H1 (cell line): Measurements from ENCODE around the gene EWSR1. TPM values are rescaled to one million over a fixed set of nuclear protein-coding genes. Genes with fewer than 3 reads are reported as not detected.
A peak's percentile ranks its signal among the peaks of the same experiment; 100 is the strongest.

Experiments used
- CTCF ChIA-PET: fragments of 300-600 bp; sonication (Branson Sonifier 250); formaldehyde crosslinking; loops from one replicate; lab custom pipeline; 2021; ENCODE audit not compliant: partially characterized antibody; lab: Charles Lee
- POLR2A ChIA-PET: fragments of 300-600 bp; sonication (Branson Sonifier 250); formaldehyde crosslinking; loops from one replicate; lab custom pipeline; 2021; ENCODE audit warnings: inconsistent platforms; ENCODE audit not compliant: partially characterized antibody; lab: Charles Lee
- DNase-seq, 2 experiments: peaks; one replicate each; pipeline versions ENCODE4 v3.0.0 to v3.0.0-alpha.2; 2010 to 2022; ENCODE audit warnings: low spot score in 2 of 2, low read depth in 1 of 2, mixed read lengths in 1 of 2
- FAIRE-seq: peaks from 2 replicates; lab custom pipeline; 2011; peaks lifted over from hg19 to GRCh38; lab: Jason Lieb, UNC
- H2AFZ ChIP-seq: 2 replicates; pipeline ENCODE4 v1.8.1; 2012; ENCODE audit warnings: low read length, inconsistent platforms
- H2AK5ac ChIP-seq: 2 replicates; pipeline ENCODE4 v1.6.1; 2013; ENCODE audit warnings: low read depth, low read length
- H2BK120ac ChIP-seq: replicated peaks from 2 replicates; pipeline ENCODE3; 2013; ENCODE audit warnings: low read depth, low read length, inconsistent platforms
- H2BK12ac ChIP-seq: 2 replicates; pipeline ENCODE4 v1.6.1; 2013; ENCODE audit warnings: low read depth, low read length
- H2BK15ac ChIP-seq: 2 replicates; pipeline ENCODE4 v1.6.1; 2013; ENCODE audit warnings: low read length
- H2BK20ac ChIP-seq: 2 replicates; pipeline ENCODE4 v1.6.1; 2013; ENCODE audit warnings: low read length
- H2BK5ac ChIP-seq: 2 replicates; pipeline ENCODE4 v1.6.1; 2013; ENCODE audit warnings: low read depth, low read length
- H3K14ac ChIP-seq: 2 replicates; pipeline ENCODE4 v1.6.1; 2013; ENCODE audit warnings: inconsistent platforms; ENCODE audit not compliant: insufficient read length
- H3K18ac ChIP-seq: 2 replicates; pipeline ENCODE4 v1.6.1; 2013; ENCODE audit warnings: low read length; ENCODE audit errors: extremely low read depth
- H3K23ac ChIP-seq: 2 replicates; pipeline ENCODE4 v1.6.1; 2013; ENCODE audit warnings: inconsistent platforms; ENCODE audit not compliant: insufficient read length
- H3K23me2 ChIP-seq: 2 replicates; pipeline ENCODE4 v1.6.1; 2013; ENCODE audit warnings: low read depth, low read length
- H3K27ac ChIP-seq: 2 replicates; pipeline ENCODE4 v1.6.1; 2011; ENCODE audit warnings: low read depth, low read length, inconsistent platforms
- H3K27me3 ChIP-seq, 4 experiments: replicated peaks in 1 of 4; 1 replicate in 1 of 4; 2 replicates in 3 of 4; pipeline versions ENCODE4 v1.6.1 to v1.8.1; 2011 to 2013; ENCODE audit warnings: low read length in 3 of 4, mild to moderate bottlenecking in 3 of 4, inconsistent platforms in 2 of 4, mixed read lengths in 2 of 4, moderate library complexity in 1 of 4; ENCODE audit not compliant: control insufficient read depth in 3 of 4, insufficient read depth in 3 of 4; ENCODE audit errors: extremely low read depth in 1 of 4
- H3K36me3 ChIP-seq, 4 experiments: 2 replicates each; pipeline versions ENCODE4 v1.6.1 to v1.8.1; 2011 to 2013; ENCODE audit warnings: mild to moderate bottlenecking in 4 of 4, low read length in 3 of 4, moderate library complexity in 2 of 4, control low read depth in 1 of 4, inconsistent platforms in 1 of 4; ENCODE audit not compliant: insufficient read depth in 4 of 4, control insufficient read depth in 2 of 4
- H3K4ac ChIP-seq: replicated peaks from 2 replicates; pipeline ENCODE3; 2013; ENCODE audit warnings: low read length, low read depth, mixed read lengths, inconsistent platforms; ENCODE audit not compliant: insufficient read length
- H3K4me1 ChIP-seq, 4 experiments: replicated peaks in 1 of 4; 1 replicate in 1 of 4; 2 replicates in 3 of 4; pipeline versions ENCODE4 v1.6.1 to v1.8.1; 2011 to 2013; ENCODE audit warnings: low read length in 3 of 4, inconsistent platforms in 2 of 4, mixed read lengths in 1 of 4; ENCODE audit not compliant: insufficient read depth in 4 of 4, control insufficient read depth in 3 of 4
- H3K4me2 ChIP-seq, 2 experiments: 2 replicates each; pipeline versions ENCODE4 v1.6.1 to v1.8.1; 2011 to 2013; ENCODE audit warnings: low read depth in 2 of 2, low read length in 2 of 2, control low read depth in 1 of 2, inconsistent platforms in 1 of 2, mild to moderate bottlenecking in 1 of 2; ENCODE audit not compliant: insufficient read depth in 1 of 2
- H3K4me3 ChIP-seq, 4 experiments: fragments of 200-600, 300-600 bp in 1 of 4; sonication (generic), shearing (Covaris generic), sonication (Bioruptor Twin) in 1 of 4; 2 replicates each; pipeline versions ENCODE4 v1.5.1 to v1.8.1; 2011 to 2016; ENCODE audit warnings: low read length in 4 of 4, low read depth in 3 of 4, control low read depth in 2 of 4, inconsistent platforms in 2 of 4, mild to moderate bottlenecking in 2 of 4, mixed read lengths in 1 of 4, moderate library complexity in 1 of 4; ENCODE audit not compliant: insufficient read depth in 2 of 4; ENCODE audit errors: extremely low read depth in 1 of 4
- H3K56ac ChIP-seq: replicated peaks from 2 replicates; pipeline ENCODE3; 2013; ENCODE audit warnings: low read depth, mild to moderate bottlenecking, mixed read lengths, low read length, inconsistent platforms; ENCODE audit not compliant: insufficient read length
- H3K79me1 ChIP-seq: 2 replicates; pipeline ENCODE4 v1.6.1; 2013; ENCODE audit warnings: low read depth, low read length, control low read depth
- H3K79me2 ChIP-seq, 2 experiments: 2 replicates each; pipeline versions ENCODE4 v1.6.1 to v1.8.1; 2012 to 2013; ENCODE audit warnings: low read length in 2 of 2, mild to moderate bottlenecking in 2 of 2, inconsistent platforms in 1 of 2; ENCODE audit not compliant: insufficient read depth in 2 of 2, control insufficient read depth in 1 of 2
- H3K9ac ChIP-seq, 4 experiments: replicated peaks in 1 of 4; 1 replicate in 1 of 4; 2 replicates in 3 of 4; pipeline versions ENCODE4 v1.6.1 to v1.8.1; 2011 to 2013; ENCODE audit warnings: low read depth in 3 of 4, low read length in 3 of 4, control low read depth in 2 of 4, mild to moderate bottlenecking in 2 of 4, moderate library complexity in 2 of 4, inconsistent platforms in 1 of 4; ENCODE audit errors: extremely low read depth in 1 of 4
- H3K9me3 ChIP-seq, 2 experiments: 2 replicates each; pipeline versions ENCODE4 v1.6.1 to v1.8.1; 2012 to 2013; ENCODE audit warnings: mild to moderate bottlenecking in 2 of 2, moderate library complexity in 2 of 2, control low read depth in 1 of 2, inconsistent platforms in 1 of 2, low read depth in 1 of 2, low read length in 1 of 2, mixed read lengths in 1 of 2; ENCODE audit not compliant: insufficient read depth in 2 of 2
- H4K20me1 ChIP-seq, 2 experiments: replicated peaks in 1 of 2; 2 replicates each; pipeline versions ENCODE3 to v1.8.1; 2011 to 2013; ENCODE audit warnings: inconsistent platforms in 2 of 2, low read length in 2 of 2, mild to moderate bottlenecking in 1 of 2; ENCODE audit not compliant: insufficient read depth in 2 of 2, control insufficient read depth in 1 of 2
- H4K5ac ChIP-seq: 2 replicates; pipeline ENCODE4 v1.6.1; 2013; ENCODE audit warnings: low read length, low read depth, mixed read lengths, inconsistent platforms; ENCODE audit not compliant: insufficient read length
- H4K8ac ChIP-seq: 2 replicates; pipeline ENCODE4 v1.8.0; 2013; ENCODE audit warnings: mild to moderate bottlenecking, moderate library complexity, low read length, inconsistent platforms; ENCODE audit not compliant: insufficient read depth; ENCODE audit errors: extremely low read depth
- H4K91ac ChIP-seq: replicated peaks from 2 replicates; pipeline ENCODE3; 2013; ENCODE audit warnings: low read length, mixed read lengths, inconsistent platforms; ENCODE audit not compliant: insufficient read length
- CBX5 ChIP-seq: fragments of 300-800, 300-1000 bp; sonication (generic); IDR thresholded peaks from 2 replicates; pipeline ENCODE4 v1.7.1; 2016; ENCODE audit warnings: antibody characterized with exemption, low read length, low read depth
- NRF1 ChIP-seq: IDR thresholded peaks from 2 replicates; pipeline ENCODE4 v1.6.1; 2011; ENCODE audit warnings: mild to moderate bottlenecking, low read depth, low read length, improper control_type of control experiment
- POLR2AphosphoS5 ChIP-seq: IDR thresholded peaks from 2 replicates; pipeline ENCODE4 v1.6.1; 2011; ENCODE audit warnings: low read depth, low read length
- RFX5 ChIP-seq: IDR thresholded peaks from 2 replicates; pipeline ENCODE4 v1.6.1; 2011; ENCODE audit warnings: low read depth, low read length, improper control_type of control experiment, borderline replicate concordance
- SAP30 ChIP-seq: fragments of 300-600 bp; sonication (generic); IDR thresholded peaks from 2 replicates; pipeline ENCODE4 v1.7.1; 2012; ENCODE audit warnings: low read length, moderate library complexity, mild to moderate bottlenecking, inconsistent platforms; ENCODE audit not compliant: insufficient read depth, insufficient replicate concordance
- SUZ12 ChIP-seq: fragments of 200-600 bp; sonication (generic); IDR thresholded peaks from 2 replicates; pipeline ENCODE4 v1.6.1; 2012; ENCODE audit warnings: mild to moderate bottlenecking, inconsistent platforms, low read length, moderate library complexity, mixed read lengths
- whole genome bisulfite sequencing, 2 experiments: shearing (Covaris generic) in 1 of 2; methylation state at CpG; one replicate each; pipeline versions ENCODE4 v1.1.6 to v1.1.7; 2013 to 2015; ENCODE audit warnings: low lambda C conversion rate in 2 of 2, mixed read lengths in 2 of 2, inconsistent platforms in 1 of 2, low coverage in 1 of 2, missing lambda C conversion rate in 1 of 2; ENCODE audit not compliant: insufficient replicate concordance in 2 of 2, insufficient coverage in 1 of 2, insufficient read length in 1 of 2; ENCODE audit errors: extremely low coverage in 1 of 2, missing lambda C conversion rate in 1 of 2; 5-methylcytosine and 5-hydroxymethylcytosine counted together
- polyA plus RNA-seq, 7 experiments: library from polyadenylated mRNA; depleted of rRNA in 3 of 7; stranded (reverse) in 5 of 7; unstranded in 2 of 7; fragments of >200 nt in 5 of 7; fragments of 200-250 nt in 2 of 7; gene quantifications; 1 replicate in 5 of 7; 2 replicates in 1 of 7; 4 replicates in 1 of 7; pipeline versions ENCODE4 v1.2.1 to v1.2.3, GENCODE V29; 2011 to 2013; ENCODE audit warnings: missing spikeins in 2 of 7, mixed read lengths in 2 of 7
- total RNA-seq: library from RNA; stranded (reverse); fragmentation: NEBNext Ultra II Directional; extraction: Animal tissue kit (Norgen Biotek cat#: 25700); gene quantifications from 2 replicates; pipeline ENCODE4 v1.2.1, GENCODE V29; 2021

The EWSR1 gene
- total and polyA plus RNA-seq, 2 of the 8 experiments (the other 6 are each of a cell fraction or from before 2014, with no cell fraction given), result 387 to 930 TPM

- no peak overlapping the region for H2BK20ac ChIP-seq
- no peak overlapping the region for H2AK5ac ChIP-seq
- peak overlapping the region; percentile 73 to 80 for H3K4me2 ChIP-seq
- H3K23ac ChIP-seq, result no peak overlapping the region
- TF ChIP-seq NRF1 (no peak), POLR2AphosphoS5 (peak; percentile 18), SUZ12 (no peak), CBX5 (no peak), RFX5 (no peak), SAP30 (peak; percentile 14)
- peaks cover 47 to 86% of the 10 kb centered on the region in 2 experiments for H3K79me2 ChIP-seq
- H2BK12ac ChIP-seq, result no peak overlapping the region
- H4K20me1 ChIP-seq, result peaks cover 32 to 40% of the 10 kb centered on the region in 2 experiments
- H3K4me3 ChIP-seq, result peak overlapping the region; percentile 80 to 96 (median 95)
- H3K9me3 ChIP-seq, result no peaks in the 10 kb centered on the region
- H3K79me1 ChIP-seq, result peaks cover 11% of the 10 kb centered on the region
- CTCF ChIA-PET, result interaction anchor here (1.0 kb wide), 1 partner anchor 17 kb away, joined by 3 read pairs; no protein-coding TSS in a partner anchor
- H2BK120ac ChIP-seq, result no peak overlapping the region
- no peak overlapping the region for H3K14ac ChIP-seq
- no peaks in the 10 kb centered on the region for H3K27me3 ChIP-seq
- H3K4me1 ChIP-seq, result peaks cover 6 to 19% (median 11%) of the 10 kb centered on the region in 4 experiments; a peak in 6 of 7 replicates
- H2AFZ ChIP-seq, result no peak overlapping the region
- H3K56ac ChIP-seq, result peak overlapping the region; percentile 3
- H3K4ac ChIP-seq, result no peak overlapping the region
- H2BK5ac ChIP-seq, result peak overlapping the region; percentile 100; the same call in 1 of the 2 replicates
- no peak overlapping the region for H3K27ac ChIP-seq
- peaks cover 24 to 70% (median 41%) of the 10 kb centered on the region in 4 experiments for H3K36me3 ChIP-seq
- WGBS, 2 experiments, result 51% methylated on average over 13 of the region's 13 CpGs; no CpG with 5 or more reads in 1 of the 2 experiments
- no peak overlapping the region for H4K8ac ChIP-seq
- DNase-seq (no peak), FAIRE-seq (no peak)
- H4K5ac ChIP-seq, result no peak overlapping the region
- POLR2A ChIA-PET, result interaction anchor here (0.9 to 21.4 kb wide), 7 partner anchors 12 to 187 kb away, joined by 3 to 436 read pairs (median 6); partner anchors contain the start of gene GAS2L1
- no peak overlapping the region for H4K91ac ChIP-seq
- H3K18ac ChIP-seq, result 0 out of 2 replicates have a peak overlapping the region, but pooled peaks have one; percentile 56
- peak overlapping the region; percentile 49 to 100 (median 100); a peak in 6 of 7 replicates for H3K9ac ChIP-seq
- H3K23me2 ChIP-seq, result peaks cover 18% of the 10 kb centered on the region
- H2BK15ac ChIP-seq, result no peak overlapping the region
These were observed 1.8 kb downstream of the EWSR1 start for GRCh38 chr22:29269731-29270474.
